ENCODE results near the gene SYTL4. TPM values are rescaled to one million over a fixed set of nuclear protein-coding genes. Genes with fewer than 3 reads are reported as not detected.

SYTL4 gene
- total RNA-seq, 1 donor from 2014 or later, result not detected

GRCh38 chrX:100648458-100649417, 83.2 kb downstream of the SYTL4 start:
- intact Hi-C loops (cut with micrococcal nuclease), result no loop called here

GRCh38 chrX:100647739-100648138, 84.2 kb downstream of the SYTL4 start:
- intact Hi-C loops (cut with micrococcal nuclease), result no loop called here

GRCh38 chrX:100647095-100647494, 84.8 kb downstream of the SYTL4 start:
- intact Hi-C loops (cut with micrococcal nuclease), result no loop called here

GRCh38 chrX:100645106-100645505, 86.8 kb downstream of the SYTL4 start:
- intact Hi-C loops (cut with micrococcal nuclease), result no loop called here

GRCh38 chrX:100643956-100644860, 87.7 kb downstream of the SYTL4 start, which contains the start of gene SRPX2:
Gene SRPX2, plus strand, starts transcription at chrX:100644199. Its CDS starts 2,124 bp downstream, at chrX:100646323.
- intact Hi-C loops (cut with micrococcal nuclease), result no loop called here

- intact Hi-C loops (cut with micrococcal nuclease), result no loop called here
Observed at GRCh38 chrX:100643212-100643611, 88.7 kb downstream of the SYTL4 start.

- intact Hi-C loops (cut with micrococcal nuclease), result no loop called here
Observed at GRCh38 chrX:100642290-100642689, 89.6 kb downstream of the SYTL4 start.

GRCh38 chrX:100636321-100636991, 95.5 kb downstream of the SYTL4 start, which contains the start of gene TSPAN6:
Gene TSPAN6, minus strand, starts transcription at chrX:100636806. Its CDS starts 112 bp downstream, at chrX:100636694.
- intact Hi-C loops (cut with micrococcal nuclease), result loop anchor here (1.0 to 2.0 kb wide), 4 partner anchors 21 to 754 kb away; partner anchors contain the start of gene RPL36A

- intact Hi-C loops (cut with micrococcal nuclease), result loop anchor here (1.0 to 2.0 kb wide), 4 partner anchors 21 to 755 kb away; partner anchors contain the start of gene RPL36A
Observed at GRCh38 chrX:100635989-100636320, 96.0 kb downstream of the SYTL4 start.

- intact Hi-C loops (cut with micrococcal nuclease), result no loop called here
Observed at GRCh38 chrX:100635040-100635439, 96.9 kb downstream of the SYTL4 start.

GRCh38 chrX:100625985-100626491, 105.9 kb downstream of the SYTL4 start:
- intact Hi-C loops (cut with micrococcal nuclease), result no loop called here

Other genes with a start within 250 kb of the SYTL4 start
- not detected in 2 replicates for gene TNMD, start 147.2 kb downstream of the SYTL4 start, total RNA-seq
- 0.27 TPM in 1 of 2 replicates, not detected in the other for gene TSPAN6, start 95.3 kb downstream of the SYTL4 start, total RNA-seq
- gene SRPX2, start 87.9 kb downstream of the SYTL4 start, total RNA-seq, result not detected in 2 replicates
- gene CSTF2, start 88.3 kb upstream of the SYTL4 start, total RNA-seq, result 52.4 and 55.0 TPM in 2 replicates
- not detected in 2 replicates for gene NOX1, start 142.2 kb upstream of the SYTL4 start, total RNA-seq
- gene XKRX, start 196.8 kb upstream of the SYTL4 start, total RNA-seq, result 0.27 and 0.39 TPM in 2 replicates
- not detected in 2 replicates for gene ARL13A, start 237.6 kb upstream of the SYTL4 start, total RNA-seq

Data from T-helper 1 cell treated with Interleukin-12 subunit alpha and Interleukin-12 subunit beta and Interleukin-4 antibody, amounts not matched to agents 30 ng/mL and 1 ng/mL, for 36 hours (primary cell).